Thoracic aorta (tissue), 2 donors: ENCODE results near the gene PXK. TPM values are rescaled to one million over a fixed set of nuclear protein-coding genes. Genes with fewer than 3 reads are reported as not detected.

Experiments
- ATAC-seq: fragments of 150-250 bp; one replicate; pipeline ENCODE4 v1.8.0; 2017; ENCODE audit warnings: low read depth; ENCODE audit not compliant: insufficient number of reproducible peaks, low FRiP score
- DNase-seq: peaks from one replicate; pipeline ENCODE4 v3.0.0-alpha.2; 2020; ENCODE audit warnings: low spot score
- H3K27ac ChIP-seq, 2 donors: fragments of 200-600 bp; sonication (generic); 1 replicate in 1 of 2; 2 replicates in 1 of 2; pipeline ENCODE4 v1.5.1; 2016; ENCODE audit warnings: mild to moderate bottlenecking in 2 of 2, moderate library complexity in 2 of 2
- H3K27me3 ChIP-seq: fragments of 200-600 bp; sonication (generic); replicated peaks from 2 replicates; pipeline ENCODE4 v1.6.0; 2016; ENCODE audit warnings: mild to moderate bottlenecking; ENCODE audit not compliant: insufficient read depth
- H3K36me3 ChIP-seq: fragments of 200-600 bp; sonication (generic); one replicate; pipeline ENCODE4 v1.5.1; 2016
- H3K4me1 ChIP-seq, 2 donors: fragments of 200-600 bp; sonication (generic); 1 replicate in 1 of 2; 2 replicates in 1 of 2; pipeline versions ENCODE4 v1.5.1 to v1.6.0; 2016; ENCODE audit warnings: low read depth in 2 of 2, mild to moderate bottlenecking in 1 of 2; ENCODE audit not compliant: control insufficient read depth in 1 of 2
- H3K4me3 ChIP-seq: fragments of 200-600 bp; sonication (generic); 2 replicates; pipeline ENCODE4 v1.5.1; 2016; ENCODE audit warnings: mild to moderate bottlenecking
- H3K9me3 ChIP-seq: fragments of 200-600 bp; sonication (generic); 2 replicates; pipeline ENCODE4 v1.5.1; 2016
- CTCF ChIP-seq: fragments of 200-600 bp; sonication (generic); IDR thresholded peaks from one replicate; pipeline ENCODE4 v1.5.1; 2019; ENCODE audit warnings: antibody characterized with exemption
- total RNA-seq, 2 donors: library from RNA; depleted of rRNA; stranded (reverse); fragments of >200 nt; gene quantifications; one replicate each; pipeline versions ENCODE4 v1.1.0 to v1.2.3, GENCODE V29; 2016

Gene PXK
- total RNA-seq, 2 donors from 2014 or later: 22.1 to 34.2 TPM

- H3K27me3 ChIP-seq: no peaks in the 10 kb centered on the region
- no peak overlapping the region for H3K4me3 ChIP-seq
- TF ChIP-seq CTCF: no peak
- ATAC-seq (no peak), DNase-seq (no peak)
- H3K4me1 ChIP-seq: no peaks in the 10 kb centered on the region
- no peak overlapping the region for H3K27ac ChIP-seq
- no peaks in the 10 kb centered on the region for H3K9me3 ChIP-seq
- no peaks in the 10 kb centered on the region for H3K36me3 ChIP-seq
Observed at GRCh38 chr3:58349792-58350626, 17.3 kb downstream of the PXK start.

- ATAC-seq (no peak), DNase-seq (no peak)
- Histone ChIP-seq H3K27me3 (no peaks in the 10 kb centered on the region), H3K27ac (no peak overlapping the region), H3K4me1 (peaks cover 0 to 4% of the 10 kb centered on the region in 2 donors), H3K4me3 (no peak overlapping the region), H3K9me3 (no peaks in the 10 kb centered on the region), H3K36me3 (no peaks in the 10 kb centered on the region)
- TF ChIP-seq CTCF: no peak
Observed at GRCh38 chr3:58350627-58351013, 17.9 kb downstream of the PXK start.

GRCh38 chr3:58351920-58352319 lies 19.2 kb downstream of the PXK start:
- H3K27ac ChIP-seq: no peak overlapping the region

GRCh38 chr3:58352626-58353025 lies 19.9 kb downstream of the PXK start:
- DNase-seq (no peak), ATAC-seq (no peak)
- no peaks in the 10 kb centered on the region for H3K27me3 ChIP-seq
- no peak overlapping the region for H3K27ac ChIP-seq
- H3K4me3 ChIP-seq: no peak overlapping the region
- no peak for TF ChIP-seq CTCF
- no peaks in the 10 kb centered on the region for H3K9me3 ChIP-seq
- H3K36me3 ChIP-seq: no peaks in the 10 kb centered on the region
- H3K4me1 ChIP-seq: peaks cover 0 to 6% of the 10 kb centered on the region in 2 donors

More at GRCh38 chr3:58351920-58352319, 19.2 kb downstream of the PXK start:
- no peaks in the 10 kb centered on the region for H3K27me3 ChIP-seq
- H3K4me1 ChIP-seq: peaks cover 0 to 6% of the 10 kb centered on the region in 2 donors
- ATAC-seq (no peak), DNase-seq (no peak)
- H3K9me3 ChIP-seq: no peaks in the 10 kb centered on the region
- no peak for TF ChIP-seq CTCF
- H3K4me3 ChIP-seq: no peak overlapping the region
- no peaks in the 10 kb centered on the region for H3K36me3 ChIP-seq

GRCh38 chr3:58353722-58354553 lies 21.2 kb downstream of the PXK start:
- no peaks in the 10 kb centered on the region for H3K36me3 ChIP-seq
- H3K4me3 ChIP-seq: no peak overlapping the region
- DNase-seq (no peak), ATAC-seq (no peak)
- peaks cover 0 to 6% of the 10 kb centered on the region in 2 donors for H3K4me1 ChIP-seq
- H3K27ac ChIP-seq: no peak overlapping the region
- TF ChIP-seq CTCF: no peak
- no peaks in the 10 kb centered on the region for H3K9me3 ChIP-seq
- no peaks in the 10 kb centered on the region for H3K27me3 ChIP-seq
